Tibial artery (tissue), 4 donors: ENCODE measurements around the gene IL19.

Experiments used
- DNase-seq, 2 donors: peaks; one replicate each; pipeline ENCODE4 v3.0.0-alpha.2; 2019
- H3K27ac ChIP-seq, 2 donors: fragments of 200-600 bp; sonication (generic) in 1 of 2; 1 replicate in 1 of 2; 2 replicates in 1 of 2; pipeline ENCODE4 v1.5.1; 2018 to 2019; ENCODE audit warnings: mild to moderate bottlenecking in 1 of 2
- H3K27me3 ChIP-seq, 2 donors: fragments of 200-600 bp; sonication (generic) in 1 of 2; one replicate each; pipeline versions ENCODE4 v1.5.1 to v1.6.0; 2016 to 2019
- H3K36me3 ChIP-seq, 3 donors: fragments of 200-600 bp; sonication (generic) in 2 of 3; one replicate each; pipeline ENCODE4 v1.5.1; 2016 to 2019; ENCODE audit warnings: mild to moderate bottlenecking in 2 of 3
- H3K4me1 ChIP-seq, 4 donors: fragments of 200-600 bp; sonication (generic) in 2 of 4; 1 replicate in 3 of 4; 2 replicates in 1 of 4; pipeline ENCODE4 v1.5.1; 2016 to 2019
- H3K4me3 ChIP-seq, 2 donors: fragments of 200-600 bp; sonication (generic) in 1 of 2; 1 replicate in 1 of 2; 2 replicates in 1 of 2; pipeline ENCODE4 v1.5.1; 2018 to 2019; ENCODE audit warnings: mild to moderate bottlenecking in 2 of 2
- H3K9me3 ChIP-seq, 3 donors: fragments of 200-600 bp; sonication (generic) in 1 of 3; one replicate each; pipeline ENCODE4 v1.5.1; 2016 to 2019
- intact Hi-C: fragments of 100-400 bp; cut with DNase I; formaldehyde crosslinking; loops from one replicate; pipeline ENCODE4 v1.15.0; 2023; ENCODE audit warnings: low total_unique reads
- TF ChIP-seq, protein P1 (sequence below), 2 experiments: fragments of 200-600 bp in 1 of 2; fragments of 450-650 bp in 1 of 2; IDR thresholded peaks; one replicate each; pipeline ENCODE4 v1.5.1; 2017 to 2019; ENCODE audit warnings: antibody characterized with exemption in 2 of 2, mild to moderate bottlenecking in 1 of 2, moderate library complexity in 1 of 2

IL19 gene

GRCh38 chr1:206880314-206880713, 109.7 kb downstream of the IL19 start:
- intact Hi-C loops: no loop called here
- H3K4me1 ChIP-seq: no peaks in the 10 kb centered on the region
- H3K36me3 ChIP-seq: no peaks in the 10 kb centered on the region
- H3K4me3 ChIP-seq: no peak overlapping the region
- TF ChIP-seq, protein P1, sequence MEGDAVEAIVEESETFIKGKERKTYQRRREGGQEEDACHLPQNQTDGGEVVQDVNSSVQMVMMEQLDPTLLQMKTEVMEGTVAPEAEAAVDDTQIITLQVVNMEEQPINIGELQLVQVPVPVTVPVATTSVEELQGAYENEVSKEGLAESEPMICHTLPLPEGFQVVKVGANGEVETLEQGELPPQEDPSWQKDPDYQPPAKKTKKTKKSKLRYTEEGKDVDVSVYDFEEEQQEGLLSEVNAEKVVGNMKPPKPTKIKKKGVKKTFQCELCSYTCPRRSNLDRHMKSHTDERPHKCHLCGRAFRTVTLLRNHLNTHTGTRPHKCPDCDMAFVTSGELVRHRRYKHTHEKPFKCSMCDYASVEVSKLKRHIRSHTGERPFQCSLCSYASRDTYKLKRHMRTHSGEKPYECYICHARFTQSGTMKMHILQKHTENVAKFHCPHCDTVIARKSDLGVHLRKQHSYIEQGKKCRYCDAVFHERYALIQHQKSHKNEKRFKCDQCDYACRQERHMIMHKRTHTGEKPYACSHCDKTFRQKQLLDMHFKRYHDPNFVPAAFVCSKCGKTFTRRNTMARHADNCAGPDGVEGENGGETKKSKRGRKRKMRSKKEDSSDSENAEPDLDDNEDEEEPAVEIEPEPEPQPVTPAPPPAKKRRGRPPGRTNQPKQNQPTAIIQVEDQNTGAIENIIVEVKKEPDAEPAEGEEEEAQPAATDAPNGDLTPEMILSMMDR (IDR thresholded peaks at IDR 0.05): no peak
- peaks cover 0 to 23% (median 8%) of the 10 kb centered on the region in 3 donors for H3K9me3 ChIP-seq
- DNase-seq: no peak
- H3K27me3 ChIP-seq: no peaks in the 10 kb centered on the region
- no peak overlapping the region for H3K27ac ChIP-seq

DNA sequence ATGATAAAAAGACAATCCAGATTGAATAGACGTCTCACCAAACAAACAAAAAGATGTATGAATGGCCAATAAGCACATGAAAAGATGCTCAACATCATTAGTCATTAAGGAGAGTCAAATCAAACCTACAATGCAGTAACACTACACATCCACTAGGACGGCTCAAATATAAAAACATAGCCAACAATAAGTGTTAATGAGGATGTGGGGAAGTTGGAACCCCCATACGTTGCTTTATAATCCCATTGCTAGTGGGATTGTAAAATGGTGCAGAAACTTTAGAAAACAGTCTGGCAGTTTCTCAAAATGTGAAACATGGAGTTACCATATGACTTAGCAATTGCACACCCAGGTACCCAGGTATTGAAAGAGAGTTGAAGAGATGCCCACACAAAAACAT, 112.0 kb downstream of the IL19 start:
- TF ChIP-seq, protein P1 (IDR thresholded peaks at IDR 0.05): no peak
- DNase-seq: no peak
- peaks cover 0 to 22% (median 8%) of the 10 kb centered on the region in 3 donors for H3K9me3 ChIP-seq
- no peak overlapping the region for H3K27ac ChIP-seq
- peaks cover 0 to 9% of the 10 kb centered on the region in 2 donors for H3K27me3 ChIP-seq
- H3K4me3 ChIP-seq: no peak overlapping the region
- intact Hi-C loops: no loop called here
- H3K36me3 ChIP-seq: no peaks in the 10 kb centered on the region
- no peaks in the 10 kb centered on the region for H3K4me1 ChIP-seq

GRCh38 chr1:206883160-206883559, 112.6 kb downstream of the IL19 start:
- intact Hi-C loops: no loop called here
- no peak overlapping the region for H3K4me3 ChIP-seq
- peaks cover 0 to 16% (median 7%) of the 10 kb centered on the region in 3 donors for H3K9me3 ChIP-seq
- no peak for DNase-seq
- H3K36me3 ChIP-seq: no peaks in the 10 kb centered on the region
- TF ChIP-seq, protein P1 (IDR thresholded peaks at IDR 0.05): no peak
- H3K4me1 ChIP-seq: no peaks in the 10 kb centered on the region
- H3K27ac ChIP-seq: no peak overlapping the region
- H3K27me3 ChIP-seq: peaks cover 0 to 9% of the 10 kb centered on the region in 2 donors

- Histone ChIP-seq H3K4me3 (no peak overlapping the region), H3K36me3 (no peaks in the 10 kb centered on the region), H3K4me1 (no peaks in the 10 kb centered on the region), H3K9me3 (peaks cover 0 to 10% (median under 1%) of the 10 kb centered on the region in 3 donors), H3K27me3 (peaks cover 0 to 9% of the 10 kb centered on the region in 2 donors), H3K27ac (no peak overlapping the region)
- TF ChIP-seq, protein P1 (IDR thresholded peaks at IDR 0.05): no peak
- intact Hi-C loops: no loop called here
- no peak for DNase-seq
These were observed 113.3 kb downstream of the IL19 start for GRCh38 chr1:206883876-206884275.

GRCh38 chr1:206885341-206886060, 114.9 kb downstream of the IL19 start:
- peaks cover 0 to under 1% (median 0%) of the 10 kb centered on the region in 3 donors for H3K9me3 ChIP-seq
- intact Hi-C loops: no loop called here
- no peak overlapping the region for H3K27ac ChIP-seq
- H3K4me1 ChIP-seq: no peaks in the 10 kb centered on the region
- TF ChIP-seq, protein P1 (IDR thresholded peaks at IDR 0.05): no peak
- DNase-seq: no peak
- peaks cover 0 to 12% of the 10 kb centered on the region in 2 donors for H3K27me3 ChIP-seq
- no peak overlapping the region for H3K4me3 ChIP-seq
- H3K36me3 ChIP-seq: no peaks in the 10 kb centered on the region
